Panc1 (cell line): Measurements from ENCODE around the gene KCTD5. TPM values are rescaled to one million over a fixed set of nuclear protein-coding genes. Genes with fewer than 3 reads are reported as not detected.
A peak's percentile ranks its signal among the peaks of the same experiment; 100 is the strongest.

ENCODE experiments used
- ATAC-seq: fragments of 200-7000 bp; cut with Tn5 transposase; 2 replicates; pipeline ENCODE4 v1.9.1; 2020; ENCODE audit warnings: mild to moderate bottlenecking, moderate library complexity
- BruUV-seq: library from RNA; stranded (reverse); fragments of 400-500 nt; replicated peaks from 2 replicates; lab custom pipeline; 2021; lab: Mats Ljungman, UMichigan
- CTCF ChIA-PET: fragments of 300-600 bp; sonication (Branson Sonifier 250); formaldehyde crosslinking; loops from one replicate; lab custom pipeline; 2022; ENCODE audit warnings: antibody characterized with exemption; lab: Charles Lee
- POLR2A ChIA-PET: fragments of 300-600 bp; sonication (Branson Sonifier 250); formaldehyde crosslinking; loops from one replicate; lab custom pipeline; 2022; ENCODE audit warnings: antibody characterized with exemption; lab: Charles Lee
- DNase-seq: peaks from one replicate; pipeline ENCODE4 v3.0.0-alpha.2; 2010; ENCODE audit warnings: low read depth, low spot score
- H3K27ac ChIP-seq: 2 replicates; pipeline ENCODE4 v1.5.1; 2011; ENCODE audit warnings: mild to moderate bottlenecking, low read length, inconsistent platforms
- H3K27me3 ChIP-seq: fragments of 200-500 bp; sonication (Bioruptor generic); 2 replicates; pipeline ENCODE4 v1.6.0; 2014; ENCODE audit warnings: low read length, inconsistent platforms; ENCODE audit not compliant: control insufficient read depth, insufficient read depth
- H3K36me3 ChIP-seq: fragments of 200-500 bp; sonication (Bioruptor generic); 2 replicates; pipeline ENCODE4 v1.5.1; 2014; ENCODE audit warnings: inconsistent platforms, mild to moderate bottlenecking, low read length, moderate library complexity; ENCODE audit not compliant: control insufficient read depth, insufficient read depth
- H3K4me1 ChIP-seq: 2 replicates; pipeline ENCODE4 v1.5.1; 2011; ENCODE audit warnings: inconsistent platforms, mild to moderate bottlenecking, low read length, moderate library complexity; ENCODE audit not compliant: control insufficient read depth, insufficient read depth
- H3K4me3 ChIP-seq, 2 experiments: 2 replicates each; pipeline ENCODE4 v1.5.1; 2011 to 2012; ENCODE audit warnings: low read depth in 2 of 2, low read length in 2 of 2, mild to moderate bottlenecking in 2 of 2, inconsistent platforms in 1 of 2, moderate library complexity in 1 of 2
- H3K9me3 ChIP-seq: fragments of 200-500 bp; sonication (Bioruptor generic); 2 replicates; pipeline ENCODE4 v1.5.1; 2014; ENCODE audit warnings: low read depth, mild to moderate bottlenecking, inconsistent platforms, low read length, moderate library complexity; ENCODE audit not compliant: control insufficient read depth, insufficient read depth
- CTCF ChIP-seq: fragments of 450-650 bp; IDR thresholded peaks from 2 replicates; pipeline ENCODE4 v1.5.1; 2017; ENCODE audit warnings: mild to moderate bottlenecking
- REST ChIP-seq, 2 experiments: IDR thresholded peaks; 2 replicates each; pipeline ENCODE4 v1.6.1; 2011 to 2012; ENCODE audit warnings: low read depth in 2 of 2, control low read depth in 1 of 2, low read length in 1 of 2, mild to moderate bottlenecking in 1 of 2, moderate library complexity in 1 of 2; ENCODE audit not compliant: insufficient read depth in 1 of 2
- SIN3A ChIP-seq: IDR thresholded peaks from 2 replicates; pipeline ENCODE4 v1.6.1; 2012; ENCODE audit warnings: low read depth, mild to moderate bottlenecking, low read length, moderate library complexity, borderline replicate concordance; ENCODE audit not compliant: insufficient read depth
- TCF7L2 ChIP-seq: IDR thresholded peaks from 2 replicates; pipeline ENCODE4 v1.6.1; 2011; ENCODE audit warnings: mild to moderate bottlenecking, low read depth, low read length, inconsistent platforms
- in situ Hi-C: cut with HindIII; loops from 2 replicates; pipeline ENCODE4 v1.10.0; 2016; ENCODE audit warnings: low sequenced_read_pairs, low pct_unique_long_range_greater_than_20kb
- intact Hi-C: fragments of 100-400 bp; cut with micrococcal nuclease; formaldehyde crosslinking; loops from one replicate; pipeline ENCODE4 v1.10.0; 2022; ENCODE audit not compliant: unreplicated experiment
- total RNA-seq: library from RNA; stranded (reverse); gene quantifications from one replicate; pipeline ENCODE4 v1.2.1, GENCODE V29; 2021; ENCODE audit not compliant: unreplicated experiment

Gene KCTD5
- total RNA-seq, 1 experiment from 2014 or later = 61.1 TPM

- no peak for TF ChIP-seq TCF7L2
- TF ChIP-seq REST (IDR thresholded peaks at IDR 0.05; ENCODE audit: insufficient read depth in 1 of 2, low read depth in 2 of 2, low read length in 1 of 2) = peak; percentile 89 to 96
- H3K27me3 ChIP-seq = no peaks in the 10 kb centered on the region
- ATAC-seq = no peak
- in situ Hi-C loops (no loop called here), intact Hi-C loops (no loop called here)
- H3K4me3 ChIP-seq = no peak overlapping the region
- no peaks in the 10 kb centered on the region for H3K36me3 ChIP-seq
- H3K4me1 ChIP-seq = peaks cover 19% of the 10 kb centered on the region
- DNase-seq = no peak
- CTCF ChIA-PET = no interaction called here
- H3K27ac ChIP-seq = no peak overlapping the region
- BruUV-seq = no TSS peak
- H3K9me3 ChIP-seq = no peaks in the 10 kb centered on the region
- POLR2A ChIA-PET = interaction anchor here (0.6 kb wide), 1 partner anchor 37 kb away, joined by 3 read pairs; the partner anchor contains the start of gene SRRM2
Measured at GRCh38 chr16:2715519-2715918, 33.2 kb downstream of the KCTD5 start.

- Histone ChIP-seq H3K27me3 (no peaks in the 10 kb centered on the region), H3K4me1 (peaks cover 19% of the 10 kb centered on the region), H3K36me3 (no peaks in the 10 kb centered on the region), H3K9me3 (no peaks in the 10 kb centered on the region), H3K27ac (no peak overlapping the region), H3K4me3 (no peak overlapping the region)
- DNase-seq (no peak), ATAC-seq (no peak)
- in situ Hi-C loops = no loop called here
- TF ChIP-seq CTCF (no peak), REST (IDR thresholded peaks at IDR 0.05; ENCODE audit: insufficient read depth in 1 of 2, low read depth in 2 of 2, low read length in 1 of 2) (no peak), SIN3A (no peak)
- CTCF ChIA-PET = no interaction called here
- intact Hi-C loops = no loop called here
- POLR2A ChIA-PET = interaction anchor here (0.6 kb wide), 2 partner anchors 104 to 159 kb away, joined by 3 to 7 read pairs; no protein-coding TSS in a partner anchor
- BruUV-seq = no TSS peak
Measured at GRCh38 chr16:2715966-2716885, 33.9 kb downstream of the KCTD5 start.
